Epithelial cell of proximal tubule (primary cell): Measurements from ENCODE around the gene CELF4. TPM values are rescaled to one million over a fixed set of nuclear protein-coding genes. Genes with fewer than 3 reads are reported as not detected.

Experiments
- DNase-seq: peaks from one replicate; pipeline ENCODE4 v3.0.0-alpha.2; 2011; ENCODE audit warnings: low read depth
- H3K4me3 ChIP-seq: 2 replicates; pipeline ENCODE4 v1.5.1; 2011; ENCODE audit warnings: low read depth, mild to moderate bottlenecking, low read length
- total RNA-seq: library from RNA; depleted of rRNA; stranded (reverse); fragments of >200 nt; gene quantifications from 2 replicates; pipeline ENCODE4 v1.2.3, GENCODE V29; 2015
- TF ChIP-seq, protein P1 (sequence below): conservative IDR thresholded peaks from 2 replicates; pipeline ENCODE4 v1.5.1; 2012; ENCODE audit warnings: low read depth, mild to moderate bottlenecking, low read length

Gene CELF4
- total RNA-seq, 1 donor from 2014 or later = not detected

DNA sequence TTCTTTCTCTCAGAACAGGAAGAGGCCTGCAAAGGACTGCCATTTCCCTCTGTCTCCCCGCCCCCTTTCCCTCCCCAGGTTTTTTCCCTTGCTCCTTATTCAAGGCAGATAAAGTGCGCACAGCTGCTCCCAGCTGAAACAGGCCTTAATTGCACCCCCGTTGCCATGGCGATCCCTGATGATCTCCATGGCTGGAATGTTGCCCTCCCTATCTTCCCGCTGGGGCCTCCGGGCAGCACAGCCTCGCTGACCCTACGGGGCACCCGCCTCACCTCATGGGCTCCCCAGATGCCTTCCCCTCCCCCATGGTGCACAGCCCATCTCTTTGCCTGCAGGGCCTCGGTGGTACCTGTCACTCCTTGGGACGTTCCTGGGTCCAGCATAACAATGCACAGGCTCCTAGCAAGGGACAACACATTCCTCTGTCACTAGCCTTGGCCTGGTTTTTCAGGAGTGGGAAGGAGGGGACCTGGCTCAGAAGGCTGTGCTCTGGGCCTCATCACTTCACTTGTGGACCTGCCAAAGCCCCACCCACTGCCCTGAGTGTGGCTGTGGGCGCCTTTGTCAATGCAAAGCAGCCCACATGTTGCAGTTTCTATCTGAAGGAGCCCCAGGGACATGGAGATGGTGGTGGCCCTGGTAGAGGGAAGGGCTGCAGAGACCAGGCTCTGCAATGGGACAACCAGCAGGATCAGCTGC lies 115.0 kb downstream of the CELF4 start:
- TF ChIP-seq, protein P1, sequence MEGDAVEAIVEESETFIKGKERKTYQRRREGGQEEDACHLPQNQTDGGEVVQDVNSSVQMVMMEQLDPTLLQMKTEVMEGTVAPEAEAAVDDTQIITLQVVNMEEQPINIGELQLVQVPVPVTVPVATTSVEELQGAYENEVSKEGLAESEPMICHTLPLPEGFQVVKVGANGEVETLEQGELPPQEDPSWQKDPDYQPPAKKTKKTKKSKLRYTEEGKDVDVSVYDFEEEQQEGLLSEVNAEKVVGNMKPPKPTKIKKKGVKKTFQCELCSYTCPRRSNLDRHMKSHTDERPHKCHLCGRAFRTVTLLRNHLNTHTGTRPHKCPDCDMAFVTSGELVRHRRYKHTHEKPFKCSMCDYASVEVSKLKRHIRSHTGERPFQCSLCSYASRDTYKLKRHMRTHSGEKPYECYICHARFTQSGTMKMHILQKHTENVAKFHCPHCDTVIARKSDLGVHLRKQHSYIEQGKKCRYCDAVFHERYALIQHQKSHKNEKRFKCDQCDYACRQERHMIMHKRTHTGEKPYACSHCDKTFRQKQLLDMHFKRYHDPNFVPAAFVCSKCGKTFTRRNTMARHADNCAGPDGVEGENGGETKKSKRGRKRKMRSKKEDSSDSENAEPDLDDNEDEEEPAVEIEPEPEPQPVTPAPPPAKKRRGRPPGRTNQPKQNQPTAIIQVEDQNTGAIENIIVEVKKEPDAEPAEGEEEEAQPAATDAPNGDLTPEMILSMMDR = no peak
- no peak for DNase-seq

DNA sequence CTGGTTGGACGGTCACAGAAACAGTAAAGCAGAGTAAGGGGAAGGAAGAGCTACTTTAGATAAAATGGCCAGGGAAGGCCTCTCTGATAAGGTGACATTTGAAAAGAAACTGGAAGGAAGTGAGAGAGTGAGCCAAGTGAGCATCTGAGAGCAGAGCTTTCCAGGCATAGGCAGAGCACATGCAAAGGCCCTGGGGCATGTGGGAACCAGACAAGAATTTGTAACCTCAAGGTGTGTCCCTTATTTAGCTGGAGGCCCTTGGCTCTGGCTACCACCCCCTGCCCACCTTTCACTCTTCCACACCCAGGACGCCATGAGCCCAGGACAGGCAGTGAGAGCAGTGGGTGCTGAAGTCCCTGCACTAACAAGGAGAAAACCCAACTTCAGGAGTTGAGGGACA lies 116.0 kb downstream of the CELF4 start:
- H3K4me3 ChIP-seq = no peak overlapping the region
- no peak for DNase-seq
- TF ChIP-seq, protein P1 = no peak

More for the DNA sequence above, 115.0 kb downstream of the CELF4 start:
- no peak overlapping the region for H3K4me3 ChIP-seq

- DNase-seq = no peak
- H3K4me3 ChIP-seq = no peak overlapping the region
- TF ChIP-seq, protein P1 = no peak
Observed at GRCh38 chr18:37448946-37449345, 116.7 kb downstream of the CELF4 start.

DNA sequence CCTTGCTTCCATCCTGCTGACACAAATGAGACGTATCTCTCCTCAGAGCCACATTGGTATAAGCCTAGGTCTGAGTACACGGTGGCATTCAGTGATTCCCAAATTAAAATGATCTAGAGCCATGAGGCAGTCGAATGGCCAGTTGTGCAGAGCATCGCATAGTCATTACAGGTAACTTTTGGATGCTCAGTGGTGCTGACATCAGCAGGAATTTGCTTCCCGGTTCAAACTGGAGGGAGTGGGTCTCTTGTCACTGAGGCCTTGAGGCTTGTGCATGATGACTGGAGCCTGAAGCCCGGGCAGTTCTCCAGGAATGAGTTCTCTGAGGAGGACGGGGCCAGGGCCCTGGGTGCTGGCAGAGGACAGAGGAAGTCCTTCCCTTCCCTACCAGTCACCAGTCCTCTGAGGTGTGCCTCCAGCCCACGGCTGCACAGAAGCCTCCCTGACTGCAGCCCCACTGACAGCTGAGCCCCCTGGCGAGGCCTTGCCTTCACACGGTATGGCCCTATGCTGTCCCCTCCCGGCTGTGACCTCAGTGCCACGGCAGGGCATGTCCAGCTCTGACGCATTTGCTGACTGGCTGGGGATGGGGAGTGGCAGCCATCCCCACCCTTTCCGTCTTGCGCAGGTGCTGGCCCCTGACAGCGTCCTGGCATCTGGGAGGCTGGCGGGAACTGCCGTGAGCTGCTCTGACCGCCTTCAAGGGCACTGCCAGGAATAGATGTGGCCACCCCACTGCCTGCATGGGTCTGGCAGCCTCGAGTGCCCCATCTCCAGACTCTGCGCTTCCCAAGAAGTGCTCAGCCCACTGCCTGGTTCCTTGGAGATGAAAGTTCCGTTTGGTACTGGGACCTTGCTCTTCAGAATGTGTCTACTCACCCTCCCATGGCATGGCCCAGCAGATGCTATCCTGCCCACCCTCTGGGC lies 117.4 kb downstream of the CELF4 start:
- no peak for DNase-seq
- H3K4me3 ChIP-seq = no peak overlapping the region
- TF ChIP-seq, protein P1 = no peak

- DNase-seq = no peak
- no peak overlapping the region for H3K4me3 ChIP-seq
- TF ChIP-seq, protein P1 = no peak
Observed at GRCh38 chr18:37445836-37446235, 119.8 kb downstream of the CELF4 start.

GRCh38 chr18:37445368-37445767 lies 120.2 kb downstream of the CELF4 start:
- H3K4me3 ChIP-seq = no peak overlapping the region
- TF ChIP-seq, protein P1 = no peak
- no peak for DNase-seq
